HepG2 (cell line): ENCODE data around the gene DNAJC11. TPM values are rescaled to one million over a fixed set of nuclear protein-coding genes. Genes with fewer than 3 reads are reported as not detected.

Experiments
- ATF6 ChIP-seq: sonication (generic); formaldehyde crosslinking; conservative IDR thresholded peaks from 2 replicates; pipeline ENCODE4 v1.4.0; 2020; ENCODE audit warnings: missing genetic modification reagents
- CHCHD3 ChIP-seq: sonication (generic); formaldehyde crosslinking; IDR thresholded peaks from 2 replicates; pipeline ENCODE4 v1.8.0; 2022; ENCODE audit warnings: mild to moderate bottlenecking, missing genetic modification reagents, moderate library complexity
- HIVEP1 ChIP-seq: sonication (generic); formaldehyde crosslinking; IDR thresholded peaks from 2 replicates; pipeline ENCODE4 v1.4.0; 2020; ENCODE audit warnings: mild to moderate bottlenecking, missing genetic modification reagents
- HNF1A ChIP-seq, 2 experiments: sonication (generic) in 1 of 2; formaldehyde crosslinking in 1 of 2; IDR thresholded peaks; 2 replicates each; pipeline versions ENCODE4 v1.4.0 to v1.6.1; 2016 to 2020; ENCODE audit warnings: borderline replicate concordance in 1 of 2, low read depth in 1 of 2, mild to moderate bottlenecking in 1 of 2, missing genetic modification reagents in 1 of 2
- JARID2 ChIP-seq: sonication (generic); formaldehyde crosslinking; IDR thresholded peaks from 2 replicates; pipeline ENCODE4 v1.8.1; 2023; ENCODE audit warnings: missing genetic modification reagents, inconsistent platforms; ENCODE audit not compliant: insufficient replicate concordance
- MLLT10 ChIP-seq: sonication (generic); formaldehyde crosslinking; IDR thresholded peaks from 2 replicates; pipeline ENCODE4 v1.4.0; 2020; ENCODE audit warnings: missing genetic modification reagents
- PLSCR1 ChIP-seq: sonication (generic); formaldehyde crosslinking; IDR thresholded peaks from 2 replicates; pipeline ENCODE4 v1.5.0; 2020; ENCODE audit warnings: missing genetic modification reagents, mild to moderate bottlenecking, borderline replicate concordance
- RBAK ChIP-seq: sonication (generic); formaldehyde crosslinking; IDR thresholded peaks from 2 replicates; pipeline ENCODE4 v1.5.1; 2020; ENCODE audit warnings: mild to moderate bottlenecking, missing genetic modification reagents
- SYNCRIP ChIP-seq: fragments of 200-400 bp; formaldehyde crosslinking; IDR thresholded peaks from 2 replicates; pipeline ENCODE4 v1.6.1; 2018; ENCODE audit warnings: mild to moderate bottlenecking, low read depth, low read length; ENCODE audit not compliant: insufficient read depth
- TOPORS ChIP-seq: sonication (generic); formaldehyde crosslinking; IDR thresholded peaks from 2 replicates; pipeline ENCODE4 v1.8.0; 2023; ENCODE audit warnings: mild to moderate bottlenecking, missing genetic modification reagents
- USF2 ChIP-seq, 2 experiments: sonication (generic) in 1 of 2; formaldehyde crosslinking in 1 of 2; IDR thresholded peaks; 2 replicates each; pipeline versions ENCODE4 v1.5.1 to v1.6.1; 2011 to 2020; ENCODE audit warnings: borderline replicate concordance in 1 of 2, low read depth in 1 of 2, low read length in 1 of 2, mild to moderate bottlenecking in 1 of 2, missing genetic modification reagents in 1 of 2, moderate library complexity in 1 of 2
- ZKSCAN8 ChIP-seq: IDR thresholded peaks from 2 replicates; pipeline ENCODE4 v1.6.1; 2016; ENCODE audit warnings: borderline replicate concordance, missing genetic modification reagents, missing compliant biosample characterization
- ZMAT5 ChIP-seq: sonication (generic); formaldehyde crosslinking; IDR thresholded peaks from 2 replicates; pipeline ENCODE4 v1.5.0; 2020; ENCODE audit warnings: mild to moderate bottlenecking, low read depth, missing genetic modification reagents, borderline replicate concordance
- ZNF44 ChIP-seq: sonication (generic); formaldehyde crosslinking; IDR thresholded peaks from 2 replicates; pipeline ENCODE4 v1.5.1; 2020; ENCODE audit warnings: mild to moderate bottlenecking, missing genetic modification reagents
- ZNF615 ChIP-seq: sonication (generic); formaldehyde crosslinking; IDR thresholded peaks from 2 replicates; pipeline ENCODE4 v1.5.0; 2020; ENCODE audit warnings: mild to moderate bottlenecking, missing genetic modification reagents, borderline replicate concordance
- ZNF7 ChIP-seq: IDR thresholded peaks from 2 replicates; pipeline ENCODE4 v1.6.1; 2016; ENCODE audit warnings: missing biosample characterization, missing genetic modification reagents
- ZNF776 ChIP-seq: sonication (generic); formaldehyde crosslinking; IDR thresholded peaks from 2 replicates; pipeline ENCODE4 v1.4.0; 2020; ENCODE audit warnings: mild to moderate bottlenecking, missing genetic modification reagents
- ZSCAN29 ChIP-seq: sonication (generic); formaldehyde crosslinking; conservative IDR thresholded peaks from 2 replicates; pipeline ENCODE4 v1.4.0; 2020; ENCODE audit warnings: mild to moderate bottlenecking, missing genetic modification reagents
- polyA plus RNA-seq, 8 experiments: library from polyadenylated mRNA; depleted of rRNA in 3 of 8; stranded (reverse) in 7 of 8; unstranded in 1 of 8; fragments of >200 nt; fragmentation: Illumina TruSeq in 4 of 8; extraction: Trizol in 4 of 8; gene quantifications; 2 replicates each; pipeline versions ENCODE4 v1.2.1 to v1.2.3, GENCODE V29; 2011 to 2016; ENCODE audit warnings: low read depth in 4 of 8, missing spikeins in 1 of 8, mixed read lengths in 1 of 8; ENCODE audit not compliant: insufficient read depth in 1 of 8
- total RNA-seq, 5 experiments: library from RNA; depleted of rRNA; stranded (reverse); fragments of >200 nt; fragmentation: Illumina TruSeq; extraction: Trizol; gene quantifications; 2 replicates each; pipeline ENCODE4 v1.2.3, GENCODE V29; 2016; ENCODE audit warnings: low read depth in 1 of 5

The DNAJC11 gene
- total and polyA plus RNA-seq, 2 of the 13 experiments (the other 11 are each of a cell fraction or from before 2014, with no cell fraction given): 25.1 to 47.6 TPM

- no peak for TF ChIP-seq TOPORS (CRISPR knock-in tag)
- TF ChIP-seq MLLT10 (CRISPR knock-in tag): no peak
- no peak for TF ChIP-seq ZMAT5 (CRISPR knock-in tag)
- no peak for TF ChIP-seq ZNF776 (CRISPR knock-in tag)
- no peak for TF ChIP-seq ZSCAN29 (CRISPR knock-in tag)
- TF ChIP-seq PLSCR1 (CRISPR knock-in tag): no peak
- TF ChIP-seq ZNF615 (CRISPR knock-in tag): no peak
- TF ChIP-seq HNF1A (IDR thresholded peaks at IDR 0.05; ENCODE audit: low read depth): no peak
- no peak; the same call in 1 of the 2 replicates for TF ChIP-seq HNF1A (CRISPR knock-in tag; IDR thresholded peaks at IDR 0.05; ENCODE audit: borderline replicate concordance)
- no peak for TF ChIP-seq JARID2 (CRISPR knock-in tag)
- no peak for TF ChIP-seq ZNF44 (CRISPR knock-in tag)
- no peak for TF ChIP-seq HIVEP1 (CRISPR knock-in tag)
- TF ChIP-seq SYNCRIP: no peak
- TF ChIP-seq CHCHD3 (CRISPR knock-in tag): no peak
- TF ChIP-seq ZKSCAN8: no peak
- TF ChIP-seq ZNF7: no peak
- no peak for TF ChIP-seq ATF6 (CRISPR knock-in tag)
- TF ChIP-seq RBAK (CRISPR knock-in tag): no peak
- TF ChIP-seq USF2 (IDR thresholded peaks at IDR 0.05; ENCODE audit: low read depth, low read length): no peak
- no peak for TF ChIP-seq USF2 (CRISPR knock-in tag; IDR thresholded peaks at IDR 0.05; ENCODE audit: borderline replicate concordance)
These were observed 88.1 kb downstream of the DNAJC11 start, which contains the start of gene PHF13 (continued) for GRCh38 chr1:6613361-6614018.
